K562 (cell line): ENCODE measurements around the gene NUP205. TPM values are rescaled to one million over a fixed set of nuclear protein-coding genes. Genes with fewer than 3 reads are reported as not detected.
A peak's percentile ranks its signal among the peaks of the same experiment; 100 is the strongest.

Experiments
- ARNT ChIP-seq, 2 experiments: fragments of 450-650 bp; IDR thresholded peaks; 2 replicates each; pipeline ENCODE4 v1.6.1; 2016; ENCODE audit warnings: mild to moderate bottlenecking in 1 of 2
- ASH1L ChIP-seq: fragments of 450-650 bp; IDR thresholded peaks from 2 replicates; pipeline ENCODE4 v1.6.1; 2018; ENCODE audit warnings: borderline replicate concordance, mild to moderate bottlenecking, low read depth; ENCODE audit not compliant: partially characterized antibody
- DIDO1 ChIP-seq: fragments of 450-650 bp; IDR thresholded peaks from 2 replicates; pipeline ENCODE4 v1.6.1; 2016; ENCODE audit warnings: low read depth, missing biosample characterization, missing genetic modification characterization
- EGR1 ChIP-seq: fragments of 450-650 bp; conservative IDR thresholded peaks from 2 replicates; pipeline ENCODE4 v1.6.1; 2017; ENCODE audit warnings: mild to moderate bottlenecking
- ESRRB ChIP-seq: fragments of 250-450 bp; sonication (Bioruptor Pico); IDR thresholded peaks from 2 replicates; pipeline ENCODE4 v1.5.0; 2020; ENCODE audit warnings: mild to moderate bottlenecking, moderate library complexity, borderline replicate concordance
- ETV5 ChIP-seq: sonication (generic); formaldehyde crosslinking; IDR thresholded peaks from 2 replicates; pipeline ENCODE4 v1.4.0; 2020; ENCODE audit warnings: low read depth, mild to moderate bottlenecking, missing genetic modification reagents
- IFI16 ChIP-seq: fragments of 250-450 bp; sonication (Bioruptor Pico); IDR thresholded peaks from 2 replicates; pipeline ENCODE4 v2.1.2; 2022; ENCODE audit warnings: mild to moderate bottlenecking, inconsistent platforms
- JUND ChIP-seq, 2 experiments: IDR thresholded peaks; 2 replicates in 1 of 2; 3 replicates in 1 of 2; pipeline ENCODE4 v1.6.1; 2011; ENCODE audit warnings: borderline replicate concordance in 2 of 2, low read depth in 2 of 2, low read length in 2 of 2, improper control_type of control experiment in 1 of 2, missing biosample characterization in 1 of 2, missing genetic modification characterization in 1 of 2, missing genetic modification reagents in 1 of 2
- KAT8 ChIP-seq: fragments of 450-650 bp; IDR thresholded peaks from 2 replicates; pipeline ENCODE4 v1.6.1; 2016; ENCODE audit warnings: low read depth, mild to moderate bottlenecking
- LEF1 ChIP-seq: fragments of 450-650 bp; IDR thresholded peaks from 2 replicates; pipeline ENCODE4 v1.6.1; 2016; ENCODE audit warnings: mild to moderate bottlenecking
- NELFE ChIP-seq: IDR thresholded peaks from 2 replicates; pipeline ENCODE4 v1.6.1; 2011; ENCODE audit warnings: mild to moderate bottlenecking; ENCODE audit not compliant: insufficient read depth, insufficient read length
- NR2C2 ChIP-seq, 2 experiments: fragments of 200-800 bp in 1 of 2; sonication (Bioruptor generic) in 1 of 2; sonication (generic) in 1 of 2; formaldehyde crosslinking in 1 of 2; IDR thresholded peaks; 2 replicates each; pipeline versions ENCODE4 v1.6.1 to v1.8.0; 2016 to 2022; ENCODE audit warnings: mild to moderate bottlenecking in 1 of 2, missing compliant biosample characterization in 1 of 2, missing genetic modification characterization in 1 of 2, missing genetic modification reagents in 1 of 2
- RBM34 ChIP-seq: fragments of 200-400 bp; formaldehyde crosslinking; IDR thresholded peaks from 2 replicates; pipeline ENCODE4 v1.6.1; 2018; ENCODE audit warnings: low read length, borderline replicate concordance; ENCODE audit not compliant: insufficient read depth
- TCF7 ChIP-seq: sonication (generic); IDR thresholded peaks from 2 replicates; pipeline ENCODE4 v1.6.1; 2016; ENCODE audit warnings: antibody characterized with exemption, borderline replicate concordance
- TOE1 ChIP-seq, 2 experiments: fragments of 450-650 bp in 1 of 2; sonication (generic) in 1 of 2; formaldehyde crosslinking in 1 of 2; IDR thresholded peaks; 2 replicates each; pipeline versions ENCODE4 v1.7.1 to v1.8.0; 2016 to 2022; ENCODE audit warnings: borderline replicate concordance in 2 of 2, mild to moderate bottlenecking in 2 of 2, antibody characterized with exemption in 1 of 2, inconsistent platforms in 1 of 2, low read depth in 1 of 2, missing genetic modification reagents in 1 of 2, moderate library complexity in 1 of 2
- ZFX ChIP-seq: sonication (generic); formaldehyde crosslinking; IDR thresholded peaks from 2 replicates; pipeline ENCODE4 v1.8.0; 2022; ENCODE audit warnings: mild to moderate bottlenecking, missing genetic modification reagents, moderate library complexity
- ZNF384 ChIP-seq: IDR thresholded peaks from 2 replicates; pipeline ENCODE4 v1.6.1; 2012; ENCODE audit warnings: low read depth, low read length, improper control_type of control experiment
- ZNF696 ChIP-seq: fragments of 250-450 bp; sonication (Bioruptor Pico); conservative IDR thresholded peaks from 2 replicates; pipeline ENCODE4 v1.4.0; 2020; ENCODE audit warnings: mild to moderate bottlenecking, moderate library complexity
- polyA plus RNA-seq, 8 experiments: library from polyadenylated mRNA; depleted of rRNA in 4 of 8; stranded (reverse) in 5 of 8; unstranded in 3 of 8; fragments of >200 nt; fragmentation: Nextera tagmentation in 2 of 8; fragmentation: Illumina TruSeq in 1 of 8; extraction: Ambion mirVana in 2 of 8; extraction: Trizol in 1 of 8; gene quantifications; 2 replicates each; pipeline versions ENCODE4 v1.2.1 to v1.2.3, GENCODE V29; 2011 to 2014; ENCODE audit warnings: inconsistent platforms in 1 of 8, missing spikeins in 1 of 8
- total RNA-seq, 7 experiments: library from RNA; depleted of rRNA in 6 of 7; stranded (reverse); fragments of >200 nt in 6 of 7; fragmentation: Illumina TruSeq in 2 of 7; extraction: Trizol in 2 of 7; gene quantifications; 2 replicates each; pipeline versions ENCODE4 v1.2.1 to v1.2.3, GENCODE V29; 2011 to 2021; ENCODE audit warnings: low replicate concordance in 1 of 7
- TF ChIP-seq, protein P1 (sequence below): fragments of 450-650 bp; formaldehyde crosslinking; conservative IDR thresholded peaks from 2 replicates; pipeline ENCODE4 v1.4.0; 2022; ENCODE audit warnings: mild to moderate bottlenecking, missing genetic modification characterization
- TF ChIP-seq, protein P2 (sequence below): fragments of 450-650 bp; formaldehyde crosslinking; IDR thresholded peaks from 2 replicates; pipeline ENCODE4 v1.4.0; 2022; ENCODE audit warnings: missing genetic modification characterization
- TF ChIP-seq, protein P3 (sequence below): fragments of 450-650 bp; formaldehyde crosslinking; IDR thresholded peaks from 2 replicates; pipeline ENCODE4 v1.4.0; 2020; ENCODE audit warnings: mild to moderate bottlenecking, moderate library complexity
- TF ChIP-seq, protein P4 (sequence below), 2 experiments: fragments of 450-650 bp in 1 of 2; sonication (generic) in 1 of 2; formaldehyde crosslinking in 1 of 2; IDR thresholded peaks in 1 of 2; conservative IDR thresholded peaks in 1 of 2; 2 replicates each; pipeline versions ENCODE4 v1.6.1 to v1.8.1; 2016 to 2023; ENCODE audit warnings: mild to moderate bottlenecking in 2 of 2, moderate library complexity in 2 of 2, inconsistent platforms in 1 of 2, missing genetic modification reagents in 1 of 2

Gene NUP205
- total and polyA plus RNA-seq, 9 of the 15 experiments (the other 6 are each of a cell fraction or from before 2014, with no cell fraction given) = 101 to 282 (median 193) TPM

DNA sequence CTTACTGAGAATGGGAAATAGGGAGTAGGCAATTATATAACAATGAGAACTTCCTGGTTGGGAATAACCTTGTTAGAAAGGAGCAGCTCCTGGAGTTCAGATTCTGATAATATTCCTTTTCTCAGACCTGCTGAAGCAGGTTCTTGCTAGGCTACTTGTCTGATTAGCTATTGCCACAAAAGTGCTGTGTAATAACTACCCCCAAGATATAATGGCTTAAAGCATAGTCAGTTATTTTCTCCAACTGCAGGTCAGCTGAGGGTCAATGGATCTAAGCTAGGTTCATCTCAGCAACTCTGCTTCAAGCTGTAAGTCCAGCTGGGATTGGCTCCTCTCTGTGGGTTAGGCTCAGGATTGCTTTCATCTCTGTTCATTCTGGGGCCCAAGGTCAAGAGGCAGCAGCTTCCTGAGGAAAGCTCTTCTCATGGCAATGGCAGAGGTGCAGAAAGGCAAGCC lies 38.5 kb upstream of the NUP205 start (continued):
- TF ChIP-seq, protein P1, sequence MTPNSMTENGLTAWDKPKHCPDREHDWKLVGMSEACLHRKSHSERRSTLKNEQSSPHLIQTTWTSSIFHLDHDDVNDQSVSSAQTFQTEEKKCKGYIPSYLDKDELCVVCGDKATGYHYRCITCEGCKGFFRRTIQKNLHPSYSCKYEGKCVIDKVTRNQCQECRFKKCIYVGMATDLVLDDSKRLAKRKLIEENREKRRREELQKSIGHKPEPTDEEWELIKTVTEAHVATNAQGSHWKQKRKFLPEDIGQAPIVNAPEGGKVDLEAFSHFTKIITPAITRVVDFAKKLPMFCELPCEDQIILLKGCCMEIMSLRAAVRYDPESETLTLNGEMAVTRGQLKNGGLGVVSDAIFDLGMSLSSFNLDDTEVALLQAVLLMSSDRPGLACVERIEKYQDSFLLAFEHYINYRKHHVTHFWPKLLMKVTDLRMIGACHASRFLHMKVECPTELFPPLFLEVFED (CRISPR knock-in tag) = no peak
- no peak for TF ChIP-seq ZFX (CRISPR knock-in tag)
- TF ChIP-seq, protein P2, sequence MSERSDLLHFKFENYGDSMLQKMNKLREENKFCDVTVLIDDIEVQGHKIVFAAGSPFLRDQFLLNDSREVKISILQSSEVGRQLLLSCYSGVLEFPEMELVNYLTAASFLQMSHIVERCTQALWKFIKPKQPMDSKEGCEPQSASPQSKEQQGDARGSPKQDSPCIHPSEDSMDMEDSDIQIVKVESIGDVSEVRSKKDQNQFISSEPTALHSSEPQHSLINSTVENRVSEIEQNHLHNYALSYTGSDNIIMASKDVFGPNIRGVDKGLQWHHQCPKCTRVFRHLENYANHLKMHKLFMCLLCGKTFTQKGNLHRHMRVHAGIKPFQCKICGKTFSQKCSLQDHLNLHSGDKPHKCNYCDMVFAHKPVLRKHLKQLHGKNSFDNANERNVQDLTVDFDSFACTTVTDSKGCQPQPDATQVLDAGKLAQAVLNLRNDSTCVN (CRISPR knock-in tag) = no peak
- peak; percentile 86 for TF ChIP-seq LEF1
- peak in 1 of 2 experiments; percentile 24; a peak in 1 of 4 replicates for TF ChIP-seq ARNT (IDR thresholded peaks at IDR 0.05)
- no peak for TF ChIP-seq KAT8
- TF ChIP-seq EGR1 = no peak
- peak; percentile 31; the same call in 1 of the 2 replicates for TF ChIP-seq ZNF384
- no peak for TF ChIP-seq DIDO1 (tag)
- no peak for TF ChIP-seq NR2C2 (CRISPR knock-in tag; IDR thresholded peaks at IDR 0.05)
- peak; percentile 63; the same call in 1 of the 2 replicates for TF ChIP-seq NR2C2 (tag; IDR thresholded peaks at IDR 0.05)
- TF ChIP-seq TOE1 (IDR thresholded peaks at IDR 0.05; ENCODE audit: borderline replicate concordance) = no peak
- no peak for TF ChIP-seq TOE1 (CRISPR knock-in tag; IDR thresholded peaks at IDR 0.05; ENCODE audit: borderline replicate concordance, low read depth)
- TF ChIP-seq, protein P3, sequence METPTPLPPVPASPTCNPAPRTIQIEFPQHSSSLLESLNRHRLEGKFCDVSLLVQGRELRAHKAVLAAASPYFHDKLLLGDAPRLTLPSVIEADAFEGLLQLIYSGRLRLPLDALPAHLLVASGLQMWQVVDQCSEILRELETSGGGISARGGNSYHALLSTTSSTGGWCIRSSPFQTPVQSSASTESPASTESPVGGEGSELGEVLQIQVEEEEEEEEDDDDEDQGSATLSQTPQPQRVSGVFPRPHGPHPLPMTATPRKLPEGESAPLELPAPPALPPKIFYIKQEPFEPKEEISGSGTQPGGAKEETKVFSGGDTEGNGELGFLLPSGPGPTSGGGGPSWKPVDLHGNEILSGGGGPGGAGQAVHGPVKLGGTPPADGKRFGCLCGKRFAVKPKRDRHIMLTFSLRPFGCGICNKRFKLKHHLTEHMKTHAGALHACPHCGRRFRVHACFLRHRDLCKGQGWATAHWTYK (CRISPR knock-in tag) = no peak
- no peak for TF ChIP-seq RBM34
- no peak for TF ChIP-seq JUND (IDR thresholded peaks at IDR 0.05; ENCODE audit: borderline replicate concordance, low read depth, low read length)
- peak; percentile 12; the same call in 1 of the 3 replicates for TF ChIP-seq JUND (tag; IDR thresholded peaks at IDR 0.05; ENCODE audit: borderline replicate concordance, low read depth, low read length)
- no peak for TF ChIP-seq TCF7
- TF ChIP-seq ETV5 (CRISPR knock-in tag) = no peak
- TF ChIP-seq IFI16 (CRISPR knock-in tag) = no peak
- TF ChIP-seq ZNF696 (CRISPR knock-in tag) = no peak
- TF ChIP-seq, protein P4, sequence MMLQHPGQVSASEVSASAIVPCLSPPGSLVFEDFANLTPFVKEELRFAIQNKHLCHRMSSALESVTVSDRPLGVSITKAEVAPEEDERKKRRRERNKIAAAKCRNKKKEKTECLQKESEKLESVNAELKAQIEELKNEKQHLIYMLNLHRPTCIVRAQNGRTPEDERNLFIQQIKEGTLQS (IDR thresholded peaks at IDR 0.05) = no peak
- TF ChIP-seq, protein P4 (CRISPR knock-in tag; conservative IDR thresholded peaks at IDR 0.05) = no peak
- no peak for TF ChIP-seq ASH1L
- no peak for TF ChIP-seq NELFE
- no peak for TF ChIP-seq ESRRB (CRISPR knock-in tag)
